T-helper 1 cell treated with Interleukin-12 subunit alpha and Interleukin-12 subunit beta and Interleukin-4 antibody, amounts not matched to agents 30 ng/mL and 1 ng/mL, for 36 hours (primary cell): ENCODE data around the gene RGS21. TPM values are rescaled to one million over a fixed set of nuclear protein-coding genes. Genes with fewer than 3 reads are reported as not detected.

Experiments used
- intact Hi-C: fragments of 100-400 bp; cut with micrococcal nuclease; formaldehyde crosslinking; loops from one replicate; pipeline ENCODE4 v1.15.1; 2024
- total RNA-seq: library from RNA; stranded (reverse); gene quantifications from 2 replicates; pipeline ENCODE4 v1.2.3, GENCODE V29; 2022

RGS21 gene
- total RNA-seq, 1 donor from 2014 or later = not detected

- intact Hi-C loops = no loop called here
Measured at GRCh38 chr1:192378878-192379277, 62.1 kb downstream of the RGS21 start.

- intact Hi-C loops = no loop called here
Measured at GRCh38 chr1:192379554-192379953, 62.8 kb downstream of the RGS21 start.

GRCh38 chr1:192382758-192383157 lies 66.0 kb downstream of the RGS21 start:
- intact Hi-C loops = no loop called here

- intact Hi-C loops = no loop called here
Measured at GRCh38 chr1:192386051-192386650, 69.4 kb downstream of the RGS21 start.

GRCh38 chr1:192395211-192395610 lies 78.4 kb downstream of the RGS21 start:
- intact Hi-C loops = no loop called here

- intact Hi-C loops = no loop called here
Measured at GRCh38 chr1:192395895-192396294, 79.1 kb downstream of the RGS21 start.

- intact Hi-C loops = no loop called here
Measured at GRCh38 chr1:192399161-192399560, 82.4 kb downstream of the RGS21 start.

- intact Hi-C loops = no loop called here
Measured at GRCh38 chr1:192401825-192402224, 85.0 kb downstream of the RGS21 start.

- intact Hi-C loops = no loop called here
Measured at GRCh38 chr1:192402571-192402970, 85.8 kb downstream of the RGS21 start.

GRCh38 chr1:192407206-192407605 lies 90.4 kb downstream of the RGS21 start:
- intact Hi-C loops = no loop called here

Other genes starting within 250 kb of the RGS21 start
- gene RGS18, start 158.5 kb upstream of the RGS21 start, total RNA-seq = 0.20 TPM in 2 replicates